ENCODE measurements around the gene OR56A5. TPM values are rescaled to one million over a fixed set of nuclear protein-coding genes. Genes with fewer than 3 reads are reported as not detected.

Gene OR56A5
- total RNA-seq, 2 donors from 2014 or later: not detected

DNA sequence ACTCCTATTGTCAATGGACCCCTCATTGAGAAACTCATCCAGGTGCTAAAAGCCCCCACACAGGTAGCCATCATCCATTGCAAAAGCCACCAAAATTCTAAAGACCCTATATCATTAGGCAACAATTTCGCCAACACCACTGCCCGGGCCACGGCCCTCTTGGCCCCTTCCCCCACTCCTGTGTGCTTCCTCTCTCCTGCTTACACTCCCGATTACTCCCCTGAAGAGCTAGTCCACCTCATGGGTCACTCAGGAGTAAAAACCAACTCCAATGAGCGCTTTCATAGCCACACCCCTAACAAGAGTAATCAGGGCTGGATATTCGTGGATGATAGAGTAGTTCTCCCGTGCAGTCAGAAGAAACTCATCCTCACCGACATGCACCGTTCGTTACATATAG is 35.2 kb downstream of the OR56A5 start:
- no peak for DNase-seq
- Histone ChIP-seq H3K9me3 (no peaks in the 10 kb centered on the region), H3K4me3 (no peak overlapping the region), H3K4me1 (no peaks in the 10 kb centered on the region), H3K27me3 (no peaks in the 10 kb centered on the region), H3K36me3 (replicated peaks in 1 of 2; ENCODE audit: insufficient read depth in 1 of 2, low read depth in 2 of 2) (no peaks in the 10 kb centered on the region), H3K27ac (no peak overlapping the region)
- ATAC-seq: no peak
- TF ChIP-seq POLR2A (IDR thresholded peaks at IDR 0.05): no peak
- TF ChIP-seq, protein P1, sequence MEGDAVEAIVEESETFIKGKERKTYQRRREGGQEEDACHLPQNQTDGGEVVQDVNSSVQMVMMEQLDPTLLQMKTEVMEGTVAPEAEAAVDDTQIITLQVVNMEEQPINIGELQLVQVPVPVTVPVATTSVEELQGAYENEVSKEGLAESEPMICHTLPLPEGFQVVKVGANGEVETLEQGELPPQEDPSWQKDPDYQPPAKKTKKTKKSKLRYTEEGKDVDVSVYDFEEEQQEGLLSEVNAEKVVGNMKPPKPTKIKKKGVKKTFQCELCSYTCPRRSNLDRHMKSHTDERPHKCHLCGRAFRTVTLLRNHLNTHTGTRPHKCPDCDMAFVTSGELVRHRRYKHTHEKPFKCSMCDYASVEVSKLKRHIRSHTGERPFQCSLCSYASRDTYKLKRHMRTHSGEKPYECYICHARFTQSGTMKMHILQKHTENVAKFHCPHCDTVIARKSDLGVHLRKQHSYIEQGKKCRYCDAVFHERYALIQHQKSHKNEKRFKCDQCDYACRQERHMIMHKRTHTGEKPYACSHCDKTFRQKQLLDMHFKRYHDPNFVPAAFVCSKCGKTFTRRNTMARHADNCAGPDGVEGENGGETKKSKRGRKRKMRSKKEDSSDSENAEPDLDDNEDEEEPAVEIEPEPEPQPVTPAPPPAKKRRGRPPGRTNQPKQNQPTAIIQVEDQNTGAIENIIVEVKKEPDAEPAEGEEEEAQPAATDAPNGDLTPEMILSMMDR (IDR thresholded peaks at IDR 0.05): no peak
- WGBS, 2 donors: 85 to 87% methylated on average over 10 of the region's 10 CpGs
- intact Hi-C loops (cut with DNase I): no loop called here

DNA sequence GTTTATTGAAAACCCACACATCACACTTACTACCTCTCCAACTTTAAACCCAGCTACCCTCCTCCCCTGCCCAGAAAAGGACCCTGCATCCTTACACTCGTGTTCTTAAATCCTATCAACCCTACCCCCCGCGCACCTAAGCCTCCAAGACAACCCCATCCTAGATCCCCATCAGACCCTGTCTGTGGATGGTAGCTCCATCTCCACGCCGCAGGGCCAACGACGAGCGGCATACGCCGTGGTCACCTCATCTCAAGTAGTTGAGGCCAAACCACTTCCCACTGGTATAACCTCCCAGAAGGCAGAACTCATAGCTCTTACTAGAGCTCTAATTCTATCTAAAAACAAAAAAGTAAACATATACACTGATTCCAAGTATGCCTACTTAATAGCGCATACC is 35.6 kb downstream of the OR56A5 start:
- H3K27me3 ChIP-seq: no peaks in the 10 kb centered on the region
- no peak overlapping the region for H3K4me3 ChIP-seq
- DNase-seq (no peak), ATAC-seq (no peak)
- 86 to 91% methylated on average over 11 of the region's 11 CpGs for WGBS, 2 donors
- no peaks in the 10 kb centered on the region for H3K4me1 ChIP-seq
- TF ChIP-seq, protein P1 (IDR thresholded peaks at IDR 0.05): no peak
- no peak for TF ChIP-seq POLR2A (IDR thresholded peaks at IDR 0.05)
- H3K27ac ChIP-seq: no peak overlapping the region
- no peaks in the 10 kb centered on the region for H3K9me3 ChIP-seq
- H3K36me3 ChIP-seq (replicated peaks in 1 of 2; ENCODE audit: insufficient read depth in 1 of 2, low read depth in 2 of 2): no peaks in the 10 kb centered on the region
- intact Hi-C loops (cut with DNase I): no loop called here

DNA sequence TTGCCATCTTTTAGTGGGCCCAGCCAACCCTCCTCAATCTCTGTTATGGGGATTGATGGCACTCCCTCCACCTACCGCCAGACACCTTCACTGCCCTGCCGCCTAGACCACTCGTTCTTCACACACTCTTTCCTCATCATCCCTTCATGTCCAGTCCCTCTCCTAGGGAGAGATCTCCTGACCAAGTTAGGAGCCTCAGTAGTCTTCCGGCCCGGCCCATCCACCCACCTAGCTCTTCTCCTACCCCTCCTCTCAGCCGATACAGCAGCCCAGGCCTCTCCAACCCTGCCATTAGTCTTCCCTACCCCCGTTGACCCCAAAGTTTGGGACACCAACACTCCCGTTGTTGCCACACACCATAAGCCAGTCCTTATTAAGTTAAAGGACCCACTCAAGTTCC is 37.2 kb downstream of the OR56A5 start:
- no peak for TF ChIP-seq POLR2A (IDR thresholded peaks at IDR 0.05)
- TF ChIP-seq, protein P1 (IDR thresholded peaks at IDR 0.05): no peak
- DNase-seq (no peak), ATAC-seq (no peak)
- H3K36me3 ChIP-seq (replicated peaks in 1 of 2; ENCODE audit: insufficient read depth in 1 of 2, low read depth in 2 of 2): no peaks in the 10 kb centered on the region
- no peak overlapping the region for H3K27ac ChIP-seq
- no peak overlapping the region for H3K4me3 ChIP-seq
- 82 to 83% methylated on average over 8 of the region's 8 CpGs for WGBS, 2 donors
- H3K9me3 ChIP-seq: no peaks in the 10 kb centered on the region
- intact Hi-C loops (cut with DNase I): no loop called here
- H3K27me3 ChIP-seq: no peaks in the 10 kb centered on the region
- H3K4me1 ChIP-seq: no peaks in the 10 kb centered on the region

DNA sequence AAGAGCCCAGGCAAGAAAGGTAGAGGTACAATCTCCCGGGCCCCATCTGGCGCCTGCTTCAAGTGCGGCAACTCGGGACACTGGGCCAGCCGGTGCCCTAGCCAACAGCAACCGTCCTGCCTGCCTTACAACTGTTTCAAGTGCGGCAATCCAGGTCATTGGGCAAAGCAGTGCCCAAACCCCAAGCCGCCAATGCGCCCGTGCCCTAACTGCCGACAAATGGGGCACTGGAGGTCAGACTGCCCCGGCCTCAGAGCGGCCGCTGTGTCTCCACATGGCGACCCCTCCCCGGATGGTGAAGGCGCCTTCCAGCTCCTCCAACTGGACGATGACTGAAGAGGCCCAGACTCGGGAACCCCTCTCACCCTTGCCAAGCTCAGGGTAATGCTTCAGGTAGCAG is 37.7 kb downstream of the OR56A5 start:
- intact Hi-C loops (cut with DNase I): no loop called here
- no peaks in the 10 kb centered on the region for H3K4me1 ChIP-seq
- TF ChIP-seq POLR2A (IDR thresholded peaks at IDR 0.05): no peak
- TF ChIP-seq, protein P1 (IDR thresholded peaks at IDR 0.05): no peak
- 80 to 93% methylated on average over 8 to 12 of the region's 19 CpGs for WGBS, 2 donors
- no peaks in the 10 kb centered on the region for H3K9me3 ChIP-seq
- DNase-seq (no peak), ATAC-seq (no peak)
- H3K4me3 ChIP-seq: no peak overlapping the region
- H3K36me3 ChIP-seq (replicated peaks in 1 of 2; ENCODE audit: insufficient read depth in 1 of 2, low read depth in 2 of 2): no peaks in the 10 kb centered on the region
- no peaks in the 10 kb centered on the region for H3K27me3 ChIP-seq
- H3K27ac ChIP-seq: no peak overlapping the region

DNA sequence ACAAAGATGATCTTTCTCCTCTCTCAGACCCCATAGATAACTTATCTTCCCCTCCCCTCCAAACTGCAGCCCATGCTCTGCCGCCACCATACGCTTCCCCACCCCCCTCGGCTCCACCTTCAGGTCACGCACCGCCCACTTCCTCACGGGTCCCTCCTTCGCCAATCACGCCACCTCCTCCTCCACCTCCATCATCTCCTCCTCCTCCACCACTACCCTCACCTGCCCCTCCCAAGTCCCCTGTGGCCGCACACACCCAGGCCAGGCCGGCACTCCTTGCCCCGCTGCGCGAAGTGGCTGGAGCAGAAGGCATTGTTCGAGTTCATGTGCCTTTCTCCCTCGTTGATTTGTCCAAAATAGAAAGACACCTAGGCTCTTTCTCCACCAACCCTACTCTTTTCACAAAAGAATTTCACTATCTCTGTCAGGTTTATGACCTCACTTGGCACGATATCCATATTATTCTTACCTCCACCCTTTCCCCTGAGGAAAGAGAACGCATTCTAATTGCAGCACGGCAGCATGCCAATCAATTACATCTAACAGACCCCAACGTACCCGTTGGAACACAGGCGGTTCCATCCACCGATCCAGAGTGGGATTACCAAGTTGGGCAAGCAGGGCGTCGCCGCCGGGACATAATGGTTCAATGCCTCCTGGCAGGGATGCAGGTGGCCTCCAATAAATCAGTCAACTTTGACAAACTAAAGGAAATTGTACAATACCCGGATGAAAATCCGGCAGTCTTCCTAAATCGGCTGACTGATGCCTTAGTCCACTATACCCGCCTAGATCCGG is 38.5 kb downstream of the OR56A5 start:
- Histone ChIP-seq H3K4me1 (no peaks in the 10 kb centered on the region), H3K36me3 (replicated peaks in 1 of 2; ENCODE audit: insufficient read depth in 1 of 2, low read depth in 2 of 2) (no peaks in the 10 kb centered on the region), H3K4me3 (no peak overlapping the region), H3K27me3 (no peaks in the 10 kb centered on the region), H3K9me3 (no peaks in the 10 kb centered on the region), H3K27ac (no peak overlapping the region)
- no peak for TF ChIP-seq POLR2A (IDR thresholded peaks at IDR 0.05)
- TF ChIP-seq, protein P1 (IDR thresholded peaks at IDR 0.05): no peak
- DNase-seq (no peak), ATAC-seq (no peak)
- 75 to 87% methylated on average over 28 to 31 of the region's 31 CpGs for WGBS, 2 donors
- intact Hi-C loops (cut with DNase I): no loop called here
